AG10803 (cell line): Measurements from ENCODE around the gene TOR1AIP2.

Experiments used
- DNase-seq: peaks from one replicate; pipeline ENCODE4 v3.0.0; 2010; ENCODE audit warnings: low read depth
- H3K4me3 ChIP-seq: 2 replicates; pipeline ENCODE4 v1.5.1; 2011; ENCODE audit warnings: mild to moderate bottlenecking, low read length, control low read depth
- TF ChIP-seq, protein P1 (sequence below): conservative IDR thresholded peaks from 2 replicates; pipeline ENCODE4 v1.5.1; 2011; ENCODE audit warnings: mild to moderate bottlenecking, low read length, control low read depth, inconsistent platforms

The TOR1AIP2 gene

GRCh38 chr1:179824265-179824664, 53.3 kb downstream of the TOR1AIP2 start:
- H3K4me3 ChIP-seq, result no peak overlapping the region
- TF ChIP-seq, protein P1, sequence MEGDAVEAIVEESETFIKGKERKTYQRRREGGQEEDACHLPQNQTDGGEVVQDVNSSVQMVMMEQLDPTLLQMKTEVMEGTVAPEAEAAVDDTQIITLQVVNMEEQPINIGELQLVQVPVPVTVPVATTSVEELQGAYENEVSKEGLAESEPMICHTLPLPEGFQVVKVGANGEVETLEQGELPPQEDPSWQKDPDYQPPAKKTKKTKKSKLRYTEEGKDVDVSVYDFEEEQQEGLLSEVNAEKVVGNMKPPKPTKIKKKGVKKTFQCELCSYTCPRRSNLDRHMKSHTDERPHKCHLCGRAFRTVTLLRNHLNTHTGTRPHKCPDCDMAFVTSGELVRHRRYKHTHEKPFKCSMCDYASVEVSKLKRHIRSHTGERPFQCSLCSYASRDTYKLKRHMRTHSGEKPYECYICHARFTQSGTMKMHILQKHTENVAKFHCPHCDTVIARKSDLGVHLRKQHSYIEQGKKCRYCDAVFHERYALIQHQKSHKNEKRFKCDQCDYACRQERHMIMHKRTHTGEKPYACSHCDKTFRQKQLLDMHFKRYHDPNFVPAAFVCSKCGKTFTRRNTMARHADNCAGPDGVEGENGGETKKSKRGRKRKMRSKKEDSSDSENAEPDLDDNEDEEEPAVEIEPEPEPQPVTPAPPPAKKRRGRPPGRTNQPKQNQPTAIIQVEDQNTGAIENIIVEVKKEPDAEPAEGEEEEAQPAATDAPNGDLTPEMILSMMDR, result no peak
- DNase-seq, result no peak

DNA sequence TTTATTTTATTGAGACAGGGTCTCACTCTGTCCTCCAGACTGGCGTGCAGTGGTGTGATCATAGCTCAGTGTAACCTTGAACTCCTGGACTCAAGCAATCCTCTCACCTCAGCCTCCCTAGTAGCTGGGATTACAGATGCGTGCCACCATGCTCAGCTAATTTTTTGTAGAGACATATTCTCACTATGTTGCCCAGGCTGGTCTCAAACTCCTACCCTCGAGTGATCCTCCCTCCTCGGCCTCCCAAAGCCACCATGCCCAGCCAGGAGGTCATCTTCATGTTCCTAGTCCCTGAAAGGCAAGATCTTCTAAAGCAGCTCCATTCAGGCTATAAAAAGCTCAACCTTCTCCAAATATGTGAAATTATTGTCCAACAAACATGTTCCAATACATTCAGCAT, 53.9 kb downstream of the TOR1AIP2 start:
- TF ChIP-seq, protein P1, result no peak
- no peak for DNase-seq
- no peak overlapping the region for H3K4me3 ChIP-seq

GRCh38 chr1:179822065-179822464, 55.5 kb downstream of the TOR1AIP2 start:
- TF ChIP-seq, protein P1, result no peak
- DNase-seq, result no peak
- H3K4me3 ChIP-seq, result no peak overlapping the region

DNA sequence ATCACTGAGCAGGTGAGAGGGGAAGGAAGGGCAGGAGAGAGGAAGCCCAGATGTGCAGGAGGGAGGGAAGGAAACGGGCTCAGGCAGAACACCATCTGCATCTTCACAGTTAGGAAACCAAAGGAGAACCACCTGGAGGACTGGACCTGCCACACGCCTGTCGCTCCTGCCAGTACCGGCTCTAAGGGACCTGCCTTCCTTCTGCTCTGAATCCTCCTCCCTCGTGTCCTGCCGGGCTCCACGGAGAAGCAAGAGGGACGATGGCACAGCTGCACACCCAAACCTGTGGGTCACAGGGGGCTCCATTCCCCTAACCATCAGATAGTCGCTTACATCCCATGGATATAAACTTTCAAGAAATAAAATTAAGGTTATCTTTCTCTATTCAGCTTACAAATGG, 56.1 kb downstream of the TOR1AIP2 start:
- no peak for DNase-seq
- H3K4me3 ChIP-seq, result no peak overlapping the region
- TF ChIP-seq, protein P1, result no peak

GRCh38 chr1:179820226-179820970, 57.2 kb downstream of the TOR1AIP2 start:
- no peak for DNase-seq
- TF ChIP-seq, protein P1, result no peak
- no peak overlapping the region for H3K4me3 ChIP-seq

GRCh38 chr1:179818743-179819173, 58.8 kb downstream of the TOR1AIP2 start:
- TF ChIP-seq, protein P1, result no peak
- H3K4me3 ChIP-seq, result no peak overlapping the region
- no peak for DNase-seq

- H3K4me3 ChIP-seq, result no peak overlapping the region
- TF ChIP-seq, protein P1, result no peak
- no peak for DNase-seq
Measured at GRCh38 chr1:179818260-179818659, 59.3 kb downstream of the TOR1AIP2 start.
